ENCODE measurements around the gene DOK6. TPM values are rescaled to one million over a fixed set of nuclear protein-coding genes. Genes with fewer than 3 reads are reported as not detected.
A peak's percentile ranks its signal among the peaks of the same experiment; 100 is the strongest.

DOK6 gene
- total and polyA plus RNA-seq, 2 of the 13 experiments (the other 11 are each of a cell fraction or from before 2014, with no cell fraction given), result 17.0 to 17.2 TPM

GRCh38 chr18:69752737-69753380 lies 352.2 kb downstream of the DOK6 start (continued):
- TF ChIP-seq ATF2 (CRISPR knock-in tag; IDR thresholded peaks at IDR 0.05) (peak; percentile 58; the same call in 1 of the 2 replicates), ZNF362 (CRISPR knock-in tag; IDR thresholded peaks at IDR 0.05; ENCODE audit: borderline replicate concordance) (no peak), ARID4A (CRISPR knock-in tag; IDR thresholded peaks at IDR 0.05; ENCODE audit: borderline replicate concordance) (peak; percentile 29; the same call in 1 of the 2 replicates), ZNF142 (CRISPR knock-in tag; IDR thresholded peaks at IDR 0.05) (no peak), GRHL1 (CRISPR knock-in tag; conservative IDR thresholded peaks at IDR 0.05) (no peak), MEF2D (CRISPR knock-in tag; IDR thresholded peaks at IDR 0.05) (peak; percentile 56; the same call in 1 of the 2 replicates), ZNF468 (CRISPR knock-in tag; IDR thresholded peaks at IDR 0.05) (no peak), ATF7-NPFF (CRISPR knock-in tag; IDR thresholded peaks at IDR 0.05; ENCODE audit: low read depth) (no peak; the same call in 1 of the 2 replicates), ZNF562 (CRISPR knock-in tag; IDR thresholded peaks at IDR 0.05; ENCODE audit: borderline replicate concordance) (no peak), ZNF251 (CRISPR knock-in tag; IDR thresholded peaks at IDR 0.05) (no peak), THAP11 (CRISPR knock-in tag; IDR thresholded peaks at IDR 0.05) (peak; percentile 55), SMAD1 (CRISPR knock-in tag; IDR thresholded peaks at IDR 0.05; ENCODE audit: borderline replicate concordance, low read depth) (no peak)
